Spleen (tissue), 11 donors: Measurements from ENCODE around the gene CD226. TPM values are rescaled to one million over a fixed set of nuclear protein-coding genes. Genes with fewer than 3 reads are reported as not detected.
"Not testable (repeated sequence)": the region's sequence is repeated elsewhere in the genome, so short reads cannot be mapped to it uniquely, and the experiment has no call there.

Experiments
- DNase-seq: peaks from one replicate; pipeline ENCODE4 v3.0.0-alpha.2; 2020
- H3K27ac ChIP-seq, 8 donors: fragments of 200-600 bp; sonication (generic) in 7 of 8; 1 replicate in 4 of 8; 2 replicates in 4 of 8; pipeline versions ENCODE4 v1.5.0 to v1.8.0; 2016 to 2021; ENCODE audit warnings: inconsistent platforms in 4 of 8, mild to moderate bottlenecking in 4 of 8, moderate library complexity in 1 of 8
- H3K27me3 ChIP-seq, 7 donors: fragments of 200-600 bp; sonication (generic) in 6 of 7; replicated peaks in 1 of 7; 1 replicate in 4 of 7; 2 replicates in 3 of 7; pipeline versions ENCODE4 v1.5.0 to v1.8.0; 2016 to 2021; ENCODE audit warnings: inconsistent platforms in 3 of 7, mild to moderate bottlenecking in 1 of 7
- H3K36me3 ChIP-seq, 6 donors: fragments of 200-600 bp; sonication (generic) in 5 of 6; 1 replicate in 4 of 6; 2 replicates in 2 of 6; pipeline versions ENCODE4 v1.5.0 to v1.8.0; 2016 to 2021; ENCODE audit warnings: inconsistent platforms in 2 of 6
- H3K4me1 ChIP-seq, 6 donors: fragments of 200-600 bp; sonication (generic) in 5 of 6; 1 replicate in 3 of 6; 2 replicates in 3 of 6; pipeline versions ENCODE4 v1.5.0 to v1.8.0; 2016 to 2021; ENCODE audit warnings: inconsistent platforms in 3 of 6
- H3K4me3 ChIP-seq, 8 donors: fragments of 200-600 bp; sonication (generic) in 7 of 8; 1 replicate in 4 of 8; 2 replicates in 4 of 8; pipeline versions ENCODE4 v1.5.0 to v1.8.0; 2016 to 2021; ENCODE audit warnings: inconsistent platforms in 4 of 8, mild to moderate bottlenecking in 4 of 8, moderate library complexity in 2 of 8
- H3K9me3 ChIP-seq, 8 donors: fragments of 200-600 bp; sonication (generic) in 7 of 8; 1 replicate in 4 of 8; 2 replicates in 4 of 8; pipeline versions ENCODE4 v1.5.0 to v1.8.0; 2016 to 2021; ENCODE audit warnings: inconsistent platforms in 4 of 8
- POLR2A ChIP-seq, 3 donors: fragments of 450-650 bp; IDR thresholded peaks; one replicate each; pipeline ENCODE4 v1.5.1; 2017; ENCODE audit warnings: antibody characterized with exemption in 3 of 3, mild to moderate bottlenecking in 1 of 3
- POLR2AphosphoS5 ChIP-seq, 3 donors: sonication (generic); formaldehyde crosslinking; IDR thresholded peaks; one replicate each; pipeline ENCODE4 v1.5.1; 2017; ENCODE audit warnings: antibody characterized with exemption in 3 of 3
- WGBS, 5 donors: extraction: QIAGEN DNeasy Blood & Tissue Kit in 3 of 5; methylation state at CpG; one replicate each; pipeline versions ENCODE4 v1.1.5 to v1.1.7; 2013 to 2018; 5-methylcytosine and 5-hydroxymethylcytosine counted together
- intact Hi-C: fragments of 100-400 bp; cut with DNase I; formaldehyde crosslinking; loops from one replicate; pipeline ENCODE4 v1.15.0; 2023; ENCODE audit warnings: low total_unique reads
- polyA plus RNA-seq, 3 donors: library from polyadenylated mRNA; stranded (reverse); fragments of 200-250 nt; gene quantifications; one replicate each; pipeline ENCODE4 v1.2.1, GENCODE V29; 2013
- total RNA-seq, 7 donors: library from RNA; depleted of rRNA in 3 of 7; stranded (reverse); fragments of >200 nt in 3 of 7; fragmentation: NEBNext Ultra II Directional in 4 of 7; extraction: Animal tissue kit (Norgen Biotek cat#: 25700) in 4 of 7; gene quantifications; one replicate each; pipeline versions ENCODE4 v1.1.0 to v1.2.1, GENCODE V29; 2016 to 2021
- TF ChIP-seq, protein P1 (sequence below), 11 experiments: fragments of 200-600 bp in 7 of 11; fragments of 450-650 bp in 4 of 11; sonication (generic) in 4 of 11; IDR thresholded peaks in 8 of 11; conservative IDR thresholded peaks in 3 of 11; 1 replicate in 7 of 11; 2 replicates in 4 of 11; pipeline versions ENCODE4 v1.4.0 to v1.8.0; 2016 to 2021; ENCODE audit warnings: antibody characterized with exemption in 11 of 11, inconsistent platforms in 4 of 11, mild to moderate bottlenecking in 1 of 11
- donor health status: healthy with polysubstance abuse.
- donor health status: DM: no; HTN: no; CAD: no; lungs with moderate emphysema.
- donor health status: DM: no; HTN: no; CAD: no.
- donor health status: Bipolar disorder and iron deficiency.
- donor health status: healthy.
- donor health status: DM: no; HTN: no; CAD: no.
- donor health status: DM: yes; HTN: yes; CAD: no.

CD226 gene
- total and polyA plus RNA-seq, 10 donors = 0.91 to 51.4 (median 31.7) TPM

DNA sequence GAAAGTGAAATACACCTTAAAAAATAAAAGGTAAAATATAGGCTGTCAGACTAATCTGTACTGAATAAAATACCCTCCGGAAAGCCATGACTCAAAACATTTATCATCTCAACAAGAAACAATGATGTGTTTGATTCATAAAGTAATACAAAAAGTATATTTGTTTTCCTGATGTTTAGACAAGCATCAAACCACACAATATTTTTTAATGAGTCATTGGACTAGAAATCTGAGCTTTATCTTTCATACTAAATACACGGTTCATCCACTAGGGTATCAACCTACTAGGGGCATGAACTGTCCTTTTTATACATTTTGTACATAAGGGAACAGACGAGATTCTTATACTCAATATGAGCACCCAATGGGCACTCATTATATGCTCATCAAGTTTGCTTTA, 31.3 kb downstream of the CD226 start:
- no peak for DNase-seq
- 85 to 93% (median 89%) methylated on average over 3 of the region's 3 CpGs for WGBS, 5 donors
- no peaks in the 10 kb centered on the region for H3K36me3 ChIP-seq
- no peaks in the 10 kb centered on the region for H3K9me3 ChIP-seq
- TF ChIP-seq, protein P1, sequence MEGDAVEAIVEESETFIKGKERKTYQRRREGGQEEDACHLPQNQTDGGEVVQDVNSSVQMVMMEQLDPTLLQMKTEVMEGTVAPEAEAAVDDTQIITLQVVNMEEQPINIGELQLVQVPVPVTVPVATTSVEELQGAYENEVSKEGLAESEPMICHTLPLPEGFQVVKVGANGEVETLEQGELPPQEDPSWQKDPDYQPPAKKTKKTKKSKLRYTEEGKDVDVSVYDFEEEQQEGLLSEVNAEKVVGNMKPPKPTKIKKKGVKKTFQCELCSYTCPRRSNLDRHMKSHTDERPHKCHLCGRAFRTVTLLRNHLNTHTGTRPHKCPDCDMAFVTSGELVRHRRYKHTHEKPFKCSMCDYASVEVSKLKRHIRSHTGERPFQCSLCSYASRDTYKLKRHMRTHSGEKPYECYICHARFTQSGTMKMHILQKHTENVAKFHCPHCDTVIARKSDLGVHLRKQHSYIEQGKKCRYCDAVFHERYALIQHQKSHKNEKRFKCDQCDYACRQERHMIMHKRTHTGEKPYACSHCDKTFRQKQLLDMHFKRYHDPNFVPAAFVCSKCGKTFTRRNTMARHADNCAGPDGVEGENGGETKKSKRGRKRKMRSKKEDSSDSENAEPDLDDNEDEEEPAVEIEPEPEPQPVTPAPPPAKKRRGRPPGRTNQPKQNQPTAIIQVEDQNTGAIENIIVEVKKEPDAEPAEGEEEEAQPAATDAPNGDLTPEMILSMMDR (IDR thresholded peaks at IDR 0.05 in 8 of 11, conservative IDR thresholded peaks at IDR 0.05 in 3 of 11) = no peak
- no peak for TF ChIP-seq POLR2AphosphoS5 (IDR thresholded peaks at IDR 0.05)
- no peak for TF ChIP-seq POLR2A (IDR thresholded peaks at IDR 0.05)
- intact Hi-C loops = no loop called here
- peaks cover 0 to 3% (median 0%) of the 10 kb centered on the region in 6 donors for H3K4me1 ChIP-seq
- no peak overlapping the region for H3K4me3 ChIP-seq
- no peak overlapping the region for H3K27ac ChIP-seq
- no peaks in the 10 kb centered on the region for H3K27me3 ChIP-seq

GRCh38 chr18:69908838-69909237, 38.8 kb downstream of the CD226 start:
- DNase-seq = no peak
- intact Hi-C loops = no loop called here
- Histone ChIP-seq H3K4me1 (peaks cover 0 to 6% (median 0%) of the 10 kb centered on the region in 6 donors), H3K4me3 (no peak overlapping the region), H3K36me3 (peaks cover 0 to 1% (median 0%) of the 10 kb centered on the region in 6 donors), H3K27ac (no peak overlapping the region), H3K9me3 (no peaks in the 10 kb centered on the region), H3K27me3 (no peaks in the 10 kb centered on the region)
- TF ChIP-seq, protein P1 (IDR thresholded peaks at IDR 0.05 in 8 of 11, conservative IDR thresholded peaks at IDR 0.05 in 3 of 11) = no peak
- TF ChIP-seq POLR2A (IDR thresholded peaks at IDR 0.05) (no peak), POLR2AphosphoS5 (IDR thresholded peaks at IDR 0.05) (no peak)

DNA sequence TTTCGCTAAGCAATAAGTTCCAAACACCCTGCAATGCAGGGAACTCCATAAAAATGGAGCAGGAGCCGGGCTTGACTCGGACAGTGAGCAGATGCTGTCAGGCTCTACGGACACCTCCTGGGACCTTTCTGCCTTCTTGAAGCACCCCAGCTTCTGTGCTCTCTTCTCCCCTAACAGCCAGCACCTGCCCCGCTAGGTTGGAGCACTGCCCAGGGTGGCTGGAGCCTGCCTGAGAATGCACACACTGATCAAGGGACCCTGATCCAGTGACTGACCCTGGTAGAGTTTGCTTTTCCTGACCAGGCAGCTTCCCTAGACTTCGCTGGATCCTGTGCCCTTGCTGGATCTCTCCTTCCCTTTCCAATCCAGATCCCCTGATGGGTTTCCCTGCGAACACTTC, 40.9 kb downstream of the CD226 start:
- Histone ChIP-seq H3K9me3 (no peaks in the 10 kb centered on the region), H3K27me3 (no peaks in the 10 kb centered on the region), H3K36me3 (peaks cover 0 to 7% (median 0%) of the 10 kb centered on the region in 6 donors), H3K4me1 (peaks cover 0 to 6% (median 0%) of the 10 kb centered on the region in 6 donors), H3K4me3 (no peak overlapping the region), H3K27ac (no peak overlapping the region)
- intact Hi-C loops = no loop called here
- TF ChIP-seq POLR2A (IDR thresholded peaks at IDR 0.05) (no peak), POLR2AphosphoS5 (IDR thresholded peaks at IDR 0.05) (no peak)
- TF ChIP-seq, protein P1 (IDR thresholded peaks at IDR 0.05 in 8 of 11, conservative IDR thresholded peaks at IDR 0.05 in 3 of 11) = no peak
- 89 to 96% (median 91%) methylated on average over 7 of the region's 7 CpGs for WGBS, 5 donors
- no peak for DNase-seq

- Histone ChIP-seq H3K27ac (no peak overlapping the region), H3K36me3 (peaks cover 0 to 7% (median 0%) of the 10 kb centered on the region in 6 donors), H3K9me3 (peaks cover 0 to 5% (median 0%) of the 10 kb centered on the region in 8 donors), H3K4me3 (no peak overlapping the region), H3K4me1 (peaks cover 0 to 33% (median 4%) of the 10 kb centered on the region in 6 donors), H3K27me3 (no peaks in the 10 kb centered on the region)
- intact Hi-C loops = no loop called here
- 75 to 85% (median 80%) methylated on average over 2 of the region's 2 CpGs for WGBS, 5 donors
- DNase-seq = no peak
- TF ChIP-seq, protein P1 (IDR thresholded peaks at IDR 0.05 in 8 of 11, conservative IDR thresholded peaks at IDR 0.05 in 3 of 11) = no peak
- no peak for TF ChIP-seq POLR2AphosphoS5 (IDR thresholded peaks at IDR 0.05)
- no peak for TF ChIP-seq POLR2A (IDR thresholded peaks at IDR 0.05)
Observed at GRCh38 chr18:69900941-69901340, 46.7 kb downstream of the CD226 start.

DNA sequence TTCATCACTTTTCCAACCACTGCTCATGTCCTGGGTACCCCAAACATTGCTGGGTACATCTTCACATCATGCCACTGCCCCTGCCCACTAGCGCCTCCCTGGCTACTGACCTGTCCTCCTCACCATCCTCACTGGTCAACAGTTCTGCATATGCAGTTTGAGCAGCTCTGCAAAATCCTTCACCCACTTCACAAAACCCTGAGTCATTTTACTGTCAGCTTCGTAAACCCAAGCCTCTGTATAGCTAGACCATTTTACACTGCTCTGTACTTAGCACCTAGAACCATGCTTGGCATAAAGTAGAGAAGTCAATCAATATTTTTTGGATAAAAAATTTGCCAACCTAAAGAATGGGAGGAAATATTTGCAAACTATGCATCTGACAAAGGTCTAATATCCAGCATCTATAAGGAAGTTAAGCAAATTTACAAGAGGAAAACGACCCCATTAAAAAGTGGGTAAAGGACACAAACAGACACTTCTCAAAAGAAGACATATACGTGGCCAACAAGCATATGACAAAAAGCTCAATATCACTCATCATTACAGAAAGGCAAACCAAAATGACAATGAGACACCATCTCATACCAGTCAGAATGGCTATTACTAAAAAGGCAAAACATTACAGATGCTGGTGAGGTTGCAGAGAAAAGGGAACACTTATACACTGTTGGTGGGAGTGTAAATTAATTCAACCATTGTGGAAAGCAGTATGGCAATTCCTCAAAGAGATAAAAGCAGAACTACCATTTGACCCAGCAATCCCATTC, 48.3 kb downstream of the CD226 start:
- H3K27me3 ChIP-seq, DNase-seq, H3K27ac ChIP-seq, H3K9me3 ChIP-seq, intact Hi-C loops, H3K4me3 ChIP-seq: not testable (repeated sequence)
- Histone ChIP-seq H3K36me3 (peaks cover 0 to 18% (median 6%) of the 10 kb centered on the region in 6 donors), H3K4me1 (peaks cover 0 to 33% (median 4%) of the 10 kb centered on the region in 6 donors)
- 81 to 89% (median 83%) methylated on average over 4 of the region's 4 CpGs for WGBS, 5 donors
